CD4-positive, alpha-beta T cell treated with Interleukin-6 for 4 hours (primary cell): ENCODE results near the gene PTPRH.
"Not testable (repeated sequence)": the region's sequence is repeated elsewhere in the genome, so short reads cannot be mapped to it uniquely, and the experiment has no call there.

Source experiments
- DNase-seq: peaks from one replicate; pipeline ENCODE4 v3.0.0-alpha.2; 2020; ENCODE audit warnings: mixed read lengths

PTPRH gene

GRCh38 chr19:55158423-55158822, 50.9 kb downstream of the PTPRH start:
- no peak for DNase-seq

DNA sequence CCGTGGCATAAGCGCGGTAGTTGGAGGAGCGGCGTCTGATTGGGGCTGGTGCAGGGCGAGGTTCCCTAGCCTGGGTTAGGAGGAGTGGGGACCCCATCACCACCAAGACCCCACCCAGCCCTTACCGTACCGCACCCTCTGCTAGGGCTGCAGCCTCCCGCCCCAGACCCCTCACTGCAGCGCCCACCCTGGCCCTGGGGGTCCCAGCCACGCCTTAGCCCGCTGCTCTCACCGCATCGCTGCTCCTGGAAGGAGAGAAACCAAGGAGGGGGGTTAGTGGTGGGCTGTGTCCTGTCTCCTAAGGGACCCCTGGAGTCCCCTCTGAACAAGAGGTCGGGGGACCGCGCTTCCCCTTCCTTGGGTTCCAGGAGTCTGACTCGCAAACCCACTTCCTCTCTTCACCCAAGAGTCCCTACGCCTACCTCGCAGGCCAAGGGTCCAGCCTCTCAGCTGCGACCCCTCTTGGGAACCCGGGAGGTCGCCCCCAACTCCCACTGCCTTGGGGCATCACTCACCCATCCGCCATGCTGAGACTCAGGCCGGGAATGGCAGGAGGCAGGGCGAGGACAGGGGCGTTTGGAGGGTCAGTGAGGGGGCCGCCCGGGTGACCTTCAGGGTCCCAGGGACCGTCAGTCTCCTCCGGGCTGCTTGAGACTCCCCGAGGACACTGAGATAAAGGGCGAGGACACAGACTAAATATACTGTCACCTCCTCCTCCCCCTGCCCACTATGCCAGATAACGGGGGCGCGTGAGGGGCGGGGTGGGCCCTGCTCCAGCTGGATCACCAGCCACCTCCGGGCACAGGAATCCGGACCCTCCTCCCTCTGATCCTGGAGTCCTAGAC, 52.0 kb downstream of the PTPRH start, which contains the start of gene TNNI3:
TSS of gene TNNI3 (minus strand) at position 669 of the 845 bp plus-strand sequence. CDS start at position 526, 143 bp downstream.
- DNase-seq: no peak

DNA sequence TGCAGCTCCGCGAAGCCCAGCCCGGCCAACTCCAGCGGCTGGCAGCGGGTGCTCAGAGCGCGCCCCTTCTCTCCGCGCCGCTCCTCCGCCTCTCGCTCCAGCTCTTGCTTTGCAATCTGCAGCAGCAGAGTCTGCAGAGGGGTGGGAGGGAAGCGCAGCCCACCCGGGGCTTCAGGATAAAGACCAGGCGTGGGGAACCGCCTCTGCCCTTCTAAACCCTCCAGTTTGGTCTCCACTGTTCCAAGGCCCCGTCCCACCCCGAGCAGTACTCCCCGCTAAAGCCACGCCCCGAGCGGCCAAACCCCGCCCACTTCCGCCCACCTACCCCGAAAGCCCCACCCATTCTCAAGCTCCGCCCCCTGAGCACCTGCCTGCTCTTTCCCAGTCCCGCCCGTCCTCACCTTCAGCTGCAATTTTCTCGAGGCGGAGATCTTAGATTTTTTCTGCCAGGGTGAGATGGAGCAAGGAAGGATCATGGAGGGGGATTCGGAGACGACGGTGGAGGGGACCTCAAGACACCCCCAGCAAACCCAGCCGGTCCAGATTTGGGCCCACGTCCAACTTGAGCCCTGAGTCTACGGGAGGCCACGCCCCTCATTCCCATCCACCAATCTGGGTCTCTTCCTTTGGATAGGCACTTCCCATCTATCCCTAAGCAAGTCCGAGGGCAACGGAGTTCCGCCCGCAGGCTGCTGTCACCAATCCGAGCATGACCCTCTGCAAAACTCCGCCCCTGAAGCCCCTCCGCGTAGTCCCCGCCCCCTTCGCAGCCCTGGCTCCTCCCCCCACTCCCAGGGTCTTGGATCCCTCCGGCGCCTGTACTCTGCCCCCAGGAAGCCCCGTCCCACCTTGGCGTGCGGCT, 52.9 kb downstream of the PTPRH start:
- peak; percentile 29 for DNase-seq

DNA sequence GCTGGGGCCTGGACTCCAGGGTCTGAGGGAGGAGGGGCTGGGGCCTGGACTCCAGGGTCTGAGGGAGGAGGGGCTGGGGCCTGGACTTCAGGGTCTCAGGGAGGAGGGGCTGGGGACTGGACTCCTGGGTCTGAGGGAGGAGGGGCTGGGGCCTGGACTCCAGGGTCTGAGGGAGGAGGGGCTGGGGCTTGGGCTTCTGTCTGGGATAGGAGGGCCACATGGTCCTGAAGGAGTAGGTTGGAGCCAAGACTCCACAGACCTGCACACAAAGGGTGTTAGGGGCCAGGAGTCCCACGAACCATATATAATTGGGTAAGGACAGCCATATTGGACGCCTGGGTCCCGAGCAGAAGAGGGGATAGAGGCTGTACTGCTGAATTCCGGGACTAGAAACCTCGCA, 53.5 kb downstream of the PTPRH start:
- DNase-seq: not testable (repeated sequence)

DNA sequence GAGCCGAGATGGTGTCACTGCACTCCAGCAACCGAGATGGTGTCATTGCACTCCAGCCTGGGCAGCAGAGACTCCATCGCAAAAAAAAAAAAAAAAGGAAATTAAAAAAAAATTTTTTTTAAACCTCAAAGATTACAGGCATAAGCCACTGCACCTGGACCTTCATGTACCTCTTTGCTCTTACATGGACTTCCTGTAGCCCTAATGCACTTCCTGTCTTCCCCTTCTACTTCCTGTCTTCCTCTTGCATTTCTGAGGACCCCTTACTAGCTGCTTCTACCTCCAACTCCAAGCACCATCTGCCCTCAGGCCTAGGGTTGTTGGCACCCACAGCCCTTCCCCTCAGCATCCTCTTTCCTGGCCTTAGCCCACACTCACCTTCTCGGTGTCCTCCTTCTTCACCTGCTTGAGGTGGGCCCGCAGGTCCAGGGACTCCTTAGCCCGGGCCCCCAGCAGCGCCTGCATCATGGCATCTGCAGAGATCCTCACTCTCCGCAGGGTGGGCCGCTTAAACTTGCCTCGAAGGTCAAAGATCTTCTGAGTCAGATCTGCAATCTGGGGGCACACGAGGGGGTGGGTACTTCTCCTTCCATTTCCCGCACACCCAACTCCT, 55.5 kb downstream of the PTPRH start:
- DNase-seq: no peak

- DNase-seq: no peak
Measured at GRCh38 chr19:55152017-55152416, 57.3 kb downstream of the PTPRH start.

DNA sequence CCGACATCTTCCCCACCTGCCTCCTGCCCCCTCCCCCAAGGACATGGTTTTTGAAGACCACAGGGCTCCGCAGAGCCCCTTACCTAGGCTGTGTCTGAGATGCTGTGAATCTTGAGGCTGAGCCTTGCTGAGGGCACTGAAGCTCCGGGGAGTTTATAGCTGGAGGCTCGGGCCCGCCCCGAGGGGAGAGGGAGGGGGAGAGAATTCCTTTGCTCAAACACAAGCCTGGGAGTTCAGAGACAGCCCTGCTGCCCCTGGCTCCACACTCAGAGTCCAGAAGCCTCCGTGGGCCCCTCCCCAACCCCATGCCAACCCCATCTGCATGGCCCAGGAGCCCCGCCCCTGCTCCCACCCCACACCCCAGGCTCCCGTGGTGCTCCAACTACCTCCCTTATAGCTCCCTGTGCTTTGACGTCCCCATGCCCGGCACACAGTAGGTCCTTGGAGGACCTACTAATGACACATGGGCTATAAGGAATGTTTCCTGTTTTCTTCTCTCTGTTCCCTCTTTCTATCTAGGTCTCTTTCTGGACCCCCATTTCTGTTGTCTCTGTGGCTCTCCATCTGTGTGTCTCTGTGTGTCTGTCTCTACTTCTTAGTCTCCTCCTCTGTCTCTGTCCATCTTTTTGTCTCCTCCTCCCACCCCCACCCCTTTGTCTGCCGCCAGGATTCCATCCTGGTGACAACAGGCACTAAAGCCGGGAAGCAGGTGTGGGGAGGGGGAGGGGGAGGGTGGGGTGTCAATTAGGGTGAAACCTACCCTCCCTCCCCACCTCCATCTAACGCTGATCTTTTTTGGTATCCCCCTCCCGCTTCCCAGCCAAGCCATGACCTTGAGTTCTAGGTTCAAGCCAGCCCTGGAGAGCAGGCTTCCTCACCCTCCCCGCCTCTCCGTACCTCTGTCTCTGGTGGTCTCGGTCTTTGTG, 60.0 kb downstream of the PTPRH start, which contains the start of gene TNNT1:
TSS of gene TNNT1 (minus strand) at position 129 of the 926 bp plus-strand sequence. CDS start 2,049 bp downstream, outside the sequence.
- no peak for DNase-seq

- no peak for DNase-seq
Measured at GRCh38 chr19:55147545-55148251, 61.6 kb downstream of the PTPRH start.

DNA sequence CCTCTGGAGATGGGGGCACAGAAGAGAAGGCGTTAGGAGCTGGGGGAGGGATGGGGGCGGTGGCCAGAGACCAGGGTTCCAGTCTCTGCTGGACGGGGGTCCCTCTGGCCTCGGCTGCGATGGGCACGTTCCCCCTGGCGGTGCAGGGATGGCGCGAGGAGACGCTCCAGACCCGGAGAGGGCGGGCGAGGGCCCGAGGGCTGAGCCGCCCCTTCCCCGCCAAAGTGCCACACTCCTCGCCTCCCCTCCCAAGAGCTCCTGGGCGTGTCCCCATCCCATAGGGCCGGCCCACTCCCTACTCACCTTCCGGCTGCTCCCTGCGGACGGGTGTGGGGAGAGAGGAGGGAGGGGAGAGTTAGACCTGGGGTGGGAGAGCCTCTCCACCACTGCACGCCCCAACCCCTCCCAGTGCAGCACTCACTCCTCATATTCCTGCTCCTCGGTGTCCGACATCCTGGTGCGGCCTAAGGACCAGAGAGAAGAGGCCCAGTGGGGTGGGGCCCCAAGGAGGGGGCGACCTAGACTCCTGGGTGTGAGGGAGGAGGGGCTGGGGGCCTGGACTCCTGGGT, 62.5 kb downstream of the PTPRH start:
- DNase-seq: no peak

DNA sequence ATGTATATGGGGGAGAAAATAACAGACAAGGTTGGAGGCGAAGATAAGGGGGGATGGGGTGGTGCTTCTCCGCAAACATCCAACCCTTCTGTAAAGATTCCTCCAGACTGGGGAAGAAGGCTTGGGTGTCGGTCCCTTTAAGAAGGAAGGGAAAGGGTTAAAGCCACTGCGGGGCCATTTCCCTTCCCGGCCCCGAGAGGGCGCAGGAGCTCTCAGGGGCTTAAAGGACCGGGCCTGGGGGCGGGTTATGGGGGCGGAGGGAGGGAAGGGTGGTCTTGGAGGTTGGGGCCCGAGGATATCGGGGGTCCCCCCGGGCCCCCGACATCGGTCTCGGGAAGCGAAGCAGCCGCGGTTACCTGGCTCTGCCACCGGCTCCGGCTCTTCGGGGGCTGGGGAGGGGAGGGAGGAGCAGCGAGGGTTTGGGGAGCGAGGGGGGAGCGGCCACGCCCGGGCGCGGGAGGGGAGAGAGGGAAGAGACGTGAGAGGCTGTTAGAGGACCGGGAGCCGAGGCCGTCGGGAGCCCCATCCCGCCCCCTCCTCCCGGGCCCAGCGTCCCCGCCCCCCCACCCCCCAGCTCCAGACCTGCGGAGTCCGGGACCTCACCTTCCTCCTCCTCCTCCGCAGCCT, 63.1 kb downstream of the PTPRH start:
- no peak for DNase-seq

DNA sequence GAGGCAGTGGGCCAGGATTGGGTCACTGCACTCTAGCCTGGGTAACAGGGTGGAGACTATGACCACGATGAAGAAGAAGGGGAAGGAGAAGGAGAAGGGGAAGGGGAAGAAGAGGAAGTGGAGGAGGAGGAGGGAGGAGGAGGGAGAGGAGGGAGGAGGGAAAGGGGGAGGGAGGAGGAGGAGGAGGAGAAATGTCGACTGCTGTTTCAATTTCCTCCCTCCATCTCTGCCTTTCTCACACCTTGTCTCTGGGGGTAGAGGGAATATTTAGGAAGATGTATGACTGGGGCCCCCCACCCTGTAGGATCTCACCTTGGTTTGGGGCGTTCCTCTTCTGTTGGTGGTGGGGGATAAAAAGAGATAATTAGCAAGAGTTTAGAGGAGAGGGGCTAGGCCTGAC, 64.1 kb downstream of the PTPRH start:
- DNase-seq: no peak

GRCh38 chr19:55141696-55142095, 67.6 kb downstream of the PTPRH start:
- DNase-seq: no peak

DNA sequence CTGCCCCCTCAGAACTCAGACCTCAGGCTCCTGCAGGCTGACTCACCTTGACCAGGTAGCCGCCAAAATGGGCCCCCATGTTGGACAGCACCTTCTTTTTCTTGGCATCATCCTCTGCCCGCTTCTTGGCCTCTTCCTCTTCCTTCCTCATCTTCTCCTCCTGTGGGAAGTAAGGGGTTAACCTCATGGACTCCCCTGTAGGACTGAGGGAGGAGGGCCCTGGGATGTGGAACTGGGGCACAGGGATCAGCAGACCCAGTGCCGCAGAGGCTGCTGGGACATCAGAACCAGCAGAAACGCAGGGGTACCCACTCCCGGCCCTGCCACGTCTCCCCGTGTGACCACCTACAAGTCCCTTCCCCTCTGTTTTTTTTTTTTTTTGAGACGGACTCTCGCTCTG, 71.4 kb downstream of the PTPRH start:
- DNase-seq: no peak

- DNase-seq: no peak
Measured at GRCh38 chr19:55136399-55137102, 72.8 kb downstream of the PTPRH start.

DNA sequence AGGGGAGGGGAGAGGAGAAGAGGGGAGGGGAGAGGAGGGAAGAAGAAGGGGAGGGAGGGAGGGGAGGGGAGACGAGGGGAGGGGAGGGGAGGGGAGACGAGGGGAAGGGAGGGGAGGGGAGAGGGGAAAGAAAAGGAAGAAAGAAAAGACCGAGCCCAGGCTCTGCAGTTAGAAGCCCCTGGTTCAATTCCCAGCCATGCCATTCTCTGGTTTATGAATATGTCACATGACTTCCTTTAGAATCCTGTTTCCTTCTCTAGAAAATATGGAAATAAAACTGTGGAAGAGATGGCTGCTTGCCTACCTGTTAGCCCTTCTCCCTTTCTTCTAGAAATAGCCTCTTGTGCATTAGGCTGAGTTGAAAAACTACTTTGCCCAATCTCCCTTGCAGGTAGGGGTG, 74.6 kb downstream of the PTPRH start:
- DNase-seq: no peak

DNA sequence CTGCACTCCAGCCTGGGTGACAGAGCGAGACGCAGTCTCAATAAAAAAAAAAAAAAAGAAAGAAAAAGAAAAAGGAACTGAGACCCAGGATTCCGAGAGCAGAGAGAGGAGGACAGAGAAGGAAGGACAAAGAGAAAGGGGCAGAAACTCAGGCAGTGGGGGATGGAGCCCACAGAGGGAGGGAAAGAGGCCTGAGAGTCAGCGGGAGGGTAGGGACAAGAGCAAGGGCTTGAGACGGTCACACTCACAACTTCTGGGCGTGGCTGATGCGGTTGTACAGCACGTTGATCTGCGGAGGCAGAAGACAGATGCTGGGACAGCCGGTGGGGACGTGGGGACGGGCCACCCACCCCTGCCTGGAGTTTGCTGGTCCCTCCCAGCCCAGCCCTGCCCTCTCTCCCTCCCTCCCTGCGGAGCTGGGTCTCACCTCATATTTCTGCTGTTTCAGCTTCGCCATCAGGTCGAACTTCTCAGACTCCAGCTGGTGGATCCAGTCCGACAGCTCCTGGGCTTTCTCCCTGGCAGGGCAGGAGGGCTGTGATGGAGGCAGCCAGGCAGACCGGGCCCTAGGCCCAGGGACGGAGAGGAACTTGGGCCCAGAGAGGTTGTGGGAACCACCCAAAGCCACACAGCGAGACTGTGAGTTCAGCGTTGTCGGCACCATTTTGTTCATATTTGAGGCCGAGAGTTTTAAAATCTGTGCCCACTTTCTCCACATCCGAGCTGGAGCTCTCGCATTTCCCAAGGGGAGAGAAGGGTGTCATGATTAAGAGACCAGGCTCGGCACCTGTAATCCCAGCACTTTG, 75.5 kb downstream of the PTPRH start:
- DNase-seq: no peak

- no peak for DNase-seq
Measured at GRCh38 chr19:55132453-55133129, 76.7 kb downstream of the PTPRH start.

GRCh38 chr19:55131421-55131820, 77.9 kb downstream of the PTPRH start:
- DNase-seq: no peak
